Astrocyte (in vitro differentiated cells and primary cell): Measurements from ENCODE around the gene OSBPL6.
"Not testable (repeated sequence)": the region's sequence is repeated elsewhere in the genome, so short reads cannot be mapped to it uniquely, and the experiment has no call there.

Source experiments
- CTCF ChIP-seq: IDR thresholded peaks from 2 replicates; pipeline ENCODE4 v1.5.1; 2011; ENCODE audit warnings: low read depth, mild to moderate bottlenecking, inconsistent platforms, low read length, moderate library complexity; ENCODE audit not compliant: insufficient read depth
- EZH2 ChIP-seq: IDR thresholded peaks from 2 replicates; pipeline ENCODE4 v1.6.1; 2012; ENCODE audit warnings: mild to moderate bottlenecking, low read length, inconsistent platforms; ENCODE audit not compliant: insufficient read depth

DNA sequence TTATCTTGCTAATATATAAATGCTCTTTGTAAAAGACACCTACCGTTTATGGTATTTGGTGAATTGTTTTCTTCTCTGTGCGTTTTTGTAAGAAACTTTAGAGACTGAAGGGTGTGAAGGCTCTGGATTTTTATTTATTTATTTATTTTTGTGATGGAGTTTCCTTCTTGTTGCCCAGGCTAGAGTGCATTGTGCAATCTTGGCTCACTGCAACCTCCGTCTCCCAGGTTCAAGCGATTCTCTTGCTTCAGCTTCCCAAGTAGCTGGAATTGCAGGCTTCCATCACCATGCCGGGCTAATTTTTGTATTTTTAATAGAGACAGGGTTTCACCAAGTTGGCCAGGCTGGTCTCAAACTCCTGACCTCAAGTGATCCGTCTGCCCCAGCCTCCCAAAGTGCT lies 129.0 kb downstream of the OSBPL6 start:
- not testable (repeated sequence) for TF ChIP-seq CTCF, EZH2
